DLD1 (cell line): ENCODE results near the gene NCCRP1.

Experiments
- in situ Hi-C: cut with HindIII; loops from 2 replicates; pipeline ENCODE4 v1.10.0; 2017; ENCODE audit warnings: low sequenced_read_pairs

Gene NCCRP1

DNA sequence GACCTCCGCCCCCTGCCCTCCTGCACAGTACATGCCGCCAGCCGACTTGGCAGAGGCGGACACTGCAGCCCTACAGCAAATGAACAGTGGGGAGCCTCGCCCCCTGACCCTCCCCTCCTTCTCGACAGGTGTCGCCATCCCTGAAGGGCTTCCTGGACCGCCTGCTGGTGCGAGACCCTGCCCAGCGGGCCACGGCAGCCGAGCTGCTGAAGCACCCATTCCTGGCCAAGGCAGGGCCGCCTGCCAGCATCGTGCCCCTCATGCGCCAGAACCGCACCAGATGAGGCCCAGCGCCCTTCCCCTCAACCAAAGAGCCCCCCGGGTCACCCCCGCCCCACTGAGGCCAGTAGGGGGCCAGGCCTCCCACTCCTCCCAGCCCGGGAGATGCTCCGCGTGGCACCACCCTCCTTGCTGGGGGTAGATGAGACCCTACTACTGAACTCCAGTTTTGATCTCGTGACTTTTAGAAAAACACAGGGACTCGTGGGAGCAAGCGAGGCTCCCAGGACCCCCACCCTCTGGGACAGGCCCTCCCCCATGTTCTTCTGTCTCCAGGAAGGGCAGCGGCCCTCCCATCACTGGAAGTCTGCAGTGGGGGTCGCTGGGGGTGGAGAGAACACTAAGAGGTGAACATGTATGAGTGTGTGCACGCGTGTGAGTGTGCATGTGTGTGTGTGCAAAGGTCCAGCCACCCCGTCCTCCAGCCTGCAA is 18.3 kb upstream of the NCCRP1 start:
- in situ Hi-C loops = no loop called here

DNA sequence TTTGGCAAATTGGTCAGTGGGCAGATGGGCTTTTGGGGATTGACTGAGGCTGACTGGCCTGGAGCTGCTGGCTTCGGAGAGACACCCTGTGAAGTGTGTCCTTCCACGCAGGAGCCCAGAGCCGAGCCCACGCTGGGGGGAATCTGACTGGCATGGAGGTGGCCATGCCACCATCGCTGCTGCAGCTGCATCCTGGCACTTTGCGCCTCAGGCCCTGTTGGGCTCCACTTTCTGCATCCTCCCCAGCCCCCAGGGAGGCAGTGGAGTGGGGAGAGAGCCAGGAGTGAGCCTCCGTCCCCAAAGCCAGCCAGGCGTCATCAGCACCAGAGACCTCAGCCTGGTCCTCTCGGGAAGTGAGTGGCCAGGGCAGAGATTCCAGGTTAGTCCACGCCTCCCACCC is 17.0 kb upstream of the NCCRP1 start:
- in situ Hi-C loops = no loop called here

DNA sequence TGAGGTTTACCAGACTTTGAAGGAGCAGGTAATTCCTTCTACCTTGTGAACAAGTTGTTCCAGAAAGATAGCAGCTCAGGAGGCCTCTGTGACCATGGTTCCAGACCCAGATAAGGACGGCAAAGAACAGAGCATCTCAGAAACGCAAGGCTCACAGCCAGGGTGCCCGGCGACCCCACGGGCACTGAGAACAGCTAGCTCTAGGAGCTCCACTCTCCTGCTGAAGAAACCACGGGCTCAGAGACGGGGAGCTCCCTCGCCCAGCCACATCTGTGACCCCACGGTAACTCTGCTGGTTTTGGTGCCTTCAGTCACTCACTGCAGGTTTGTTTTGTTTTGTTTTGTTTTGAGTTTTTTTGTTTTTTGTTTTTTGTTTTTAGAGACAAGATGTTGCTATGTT is 16.0 kb upstream of the NCCRP1 start:
- in situ Hi-C loops = no loop called here

DNA sequence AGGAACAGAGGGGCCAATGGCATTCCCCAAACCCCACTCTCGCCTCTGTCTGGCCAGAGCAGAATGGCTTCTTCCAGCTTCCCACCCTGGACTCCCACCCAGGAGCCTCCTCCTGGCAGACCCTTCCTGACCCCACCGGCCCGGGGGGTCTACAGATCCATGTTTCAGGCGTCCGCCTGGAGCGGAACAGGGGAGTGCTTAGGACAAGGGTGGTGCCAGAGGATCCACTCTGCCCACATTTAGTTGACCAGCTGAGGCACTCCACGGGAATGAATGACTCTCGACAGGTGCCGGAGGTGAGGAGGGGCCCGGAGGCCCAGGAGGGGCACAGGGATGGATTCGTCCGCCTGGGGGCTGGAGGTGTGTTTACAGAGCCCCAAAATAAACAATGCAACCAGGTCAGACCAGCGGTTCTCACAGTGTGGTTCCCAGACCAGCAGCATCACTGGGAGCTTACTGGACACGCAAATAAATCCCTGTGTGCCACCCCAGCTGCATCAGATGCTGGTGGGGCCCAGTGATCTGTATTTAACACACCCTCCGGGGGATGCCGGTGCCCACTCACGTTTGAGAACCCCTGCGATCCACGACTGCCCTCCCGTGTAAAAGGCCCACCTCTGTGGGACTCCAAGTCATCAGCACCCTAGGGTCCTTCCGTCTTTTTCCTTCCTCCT is 15.1 kb upstream of the NCCRP1 start:
- in situ Hi-C loops = no loop called here

DNA sequence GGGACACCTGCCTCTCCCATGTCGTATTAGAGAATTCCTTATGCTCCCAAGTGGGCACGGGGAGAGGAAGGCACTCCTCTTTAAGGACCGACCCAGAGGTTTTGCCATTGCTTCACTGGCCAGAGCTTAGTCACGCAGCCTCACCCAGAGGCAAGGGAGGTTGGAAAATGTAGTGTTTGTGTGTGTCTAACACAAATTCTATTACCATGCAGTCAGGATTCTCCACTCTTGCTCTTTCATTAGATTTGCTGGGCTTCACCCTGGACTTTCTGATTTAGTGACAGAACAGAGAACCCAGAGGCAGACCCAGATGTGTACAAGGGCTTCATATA is 14.6 kb upstream of the NCCRP1 start:
- in situ Hi-C loops = no loop called here

DNA sequence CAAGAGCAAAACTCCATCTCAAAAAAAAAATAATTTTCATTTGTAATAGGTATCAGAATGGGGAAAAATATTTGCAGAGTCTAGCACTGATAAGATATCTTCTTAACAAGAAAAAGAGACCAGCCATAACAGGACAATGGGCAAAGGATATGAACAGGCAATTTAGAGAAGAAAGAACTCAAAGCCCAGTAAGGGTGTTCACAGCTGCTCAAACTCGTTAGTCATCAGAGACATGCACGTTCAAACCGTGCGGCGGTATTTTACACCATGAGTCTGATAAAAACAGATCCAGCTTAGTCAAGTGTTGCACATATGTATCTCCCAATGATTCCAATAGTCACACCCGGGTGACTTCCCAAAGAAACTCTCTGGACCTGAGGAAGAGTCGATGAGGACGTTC is 13.7 kb upstream of the NCCRP1 start:
- in situ Hi-C loops = no loop called here

DNA sequence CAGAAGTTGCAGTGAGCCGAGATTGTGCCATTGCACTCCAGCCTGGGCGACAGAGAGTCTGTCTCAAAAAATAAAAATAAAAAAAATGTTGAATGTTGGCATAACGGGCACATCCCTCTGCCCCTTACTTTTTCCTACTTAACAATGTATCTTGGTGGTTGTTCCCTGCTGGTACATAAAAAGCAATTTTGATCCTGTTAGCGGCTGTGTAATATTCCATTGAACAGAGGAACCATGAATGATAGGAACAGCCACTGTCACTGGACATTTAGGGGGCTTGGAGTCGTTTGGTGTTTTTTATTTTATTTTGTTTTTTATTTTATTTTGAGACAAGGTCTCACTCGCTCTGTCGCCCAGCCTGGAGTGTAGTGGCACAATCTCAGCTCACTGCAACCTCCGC is 10.4 kb upstream of the NCCRP1 start:
- in situ Hi-C loops = no loop called here

DNA sequence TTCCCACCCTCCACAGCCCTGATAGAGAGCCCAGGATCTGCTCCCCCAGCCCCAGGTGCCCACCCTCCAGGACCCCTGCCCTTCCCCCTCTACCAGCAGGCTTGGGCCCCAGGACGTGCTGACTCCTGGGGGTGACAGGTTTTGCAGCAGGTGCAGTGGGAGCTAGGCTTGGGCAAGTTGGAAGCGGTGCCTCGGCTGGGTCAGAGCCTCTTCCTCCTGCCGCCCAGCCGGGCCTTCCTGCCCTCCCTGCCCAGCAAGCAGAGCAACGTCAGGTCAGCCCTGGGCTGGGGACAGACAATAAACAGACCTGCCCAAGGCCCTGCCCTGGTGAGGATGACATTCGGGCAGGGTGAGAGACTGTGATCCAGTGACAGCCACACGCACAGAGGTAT is 9.2 kb upstream of the NCCRP1 start:
- in situ Hi-C loops = no loop called here

DNA sequence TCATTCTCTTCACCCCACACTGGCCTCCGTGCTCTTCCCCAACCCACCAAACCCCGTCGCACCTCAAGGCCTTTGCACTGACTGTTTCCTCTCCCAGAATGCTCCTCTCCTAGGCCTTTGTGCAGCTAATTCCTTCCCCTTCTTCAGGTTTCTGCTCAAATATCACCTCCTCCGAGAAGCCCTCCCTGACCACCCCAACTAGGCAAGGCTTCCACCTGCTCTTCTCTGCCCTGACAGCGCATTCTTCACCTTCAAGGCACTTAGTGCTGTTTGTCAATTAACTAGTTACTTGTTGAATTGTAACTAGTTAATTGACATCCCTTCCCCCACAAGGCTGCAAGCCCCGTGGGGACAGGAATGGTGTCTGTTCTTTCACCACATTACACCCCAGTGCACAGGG is 7.8 kb upstream of the NCCRP1 start:
- in situ Hi-C loops = no loop called here

DNA sequence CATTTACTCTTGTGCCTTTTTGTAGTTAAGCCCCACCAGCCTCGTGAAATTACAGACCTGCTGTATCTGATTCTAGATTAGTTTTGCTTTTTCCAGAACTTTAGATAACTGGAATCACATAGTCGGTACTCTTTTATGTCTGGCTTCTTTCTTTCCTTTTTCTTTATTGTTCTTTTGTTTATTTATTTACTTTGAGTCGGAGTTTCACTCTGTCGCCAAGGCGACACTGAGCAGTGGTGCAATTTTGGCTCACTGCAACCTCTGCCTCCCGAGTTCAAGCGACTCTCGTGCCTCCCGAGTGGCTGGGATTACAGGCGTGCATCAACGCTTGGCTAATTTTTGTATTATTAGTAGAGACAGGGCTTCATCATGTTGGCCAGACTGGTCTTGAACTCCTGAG is 6.0 kb upstream of the NCCRP1 start:
- in situ Hi-C loops = no loop called here

DNA sequence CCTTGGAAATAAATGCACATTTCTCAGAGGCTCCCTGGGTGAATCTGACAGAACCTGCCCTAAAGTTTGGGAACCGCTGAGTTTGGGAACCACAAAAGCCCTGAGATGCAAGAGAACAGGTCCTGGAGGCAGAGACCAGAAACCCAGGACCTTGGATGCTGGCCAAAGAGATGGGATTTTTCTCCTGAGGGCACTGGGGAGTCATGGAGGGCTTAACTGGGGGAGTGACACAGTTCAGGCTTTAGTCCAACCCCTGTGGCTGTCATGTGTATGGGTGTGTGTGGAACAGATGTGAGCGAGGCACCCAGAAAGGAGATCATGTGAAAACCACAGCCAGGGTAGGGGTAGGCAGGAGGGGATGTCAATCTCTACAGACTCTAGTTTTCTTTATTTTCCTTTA is 3.9 kb upstream of the NCCRP1 start:
- in situ Hi-C loops = no loop called here

DNA sequence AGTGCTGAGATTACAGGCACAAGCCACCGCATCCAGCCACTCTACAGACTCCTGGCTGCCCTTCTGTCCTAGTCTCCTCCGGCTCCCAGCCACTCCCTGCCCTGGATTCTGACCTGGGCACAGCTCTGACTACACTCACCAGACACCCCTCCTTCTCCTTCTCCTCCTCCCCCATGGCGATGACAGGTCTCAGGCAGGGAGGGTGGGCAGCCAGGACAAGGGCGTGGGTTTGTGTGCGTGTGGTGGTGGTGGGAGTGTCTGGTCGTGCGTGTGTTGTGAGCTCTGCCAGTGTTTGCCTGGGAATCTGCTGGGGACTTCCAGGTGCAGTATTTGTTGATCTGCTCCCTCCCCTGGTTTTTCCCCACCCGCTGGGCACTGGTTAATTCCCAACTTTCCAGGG is 3.0 kb upstream of the NCCRP1 start:
- in situ Hi-C loops = no loop called here

DNA sequence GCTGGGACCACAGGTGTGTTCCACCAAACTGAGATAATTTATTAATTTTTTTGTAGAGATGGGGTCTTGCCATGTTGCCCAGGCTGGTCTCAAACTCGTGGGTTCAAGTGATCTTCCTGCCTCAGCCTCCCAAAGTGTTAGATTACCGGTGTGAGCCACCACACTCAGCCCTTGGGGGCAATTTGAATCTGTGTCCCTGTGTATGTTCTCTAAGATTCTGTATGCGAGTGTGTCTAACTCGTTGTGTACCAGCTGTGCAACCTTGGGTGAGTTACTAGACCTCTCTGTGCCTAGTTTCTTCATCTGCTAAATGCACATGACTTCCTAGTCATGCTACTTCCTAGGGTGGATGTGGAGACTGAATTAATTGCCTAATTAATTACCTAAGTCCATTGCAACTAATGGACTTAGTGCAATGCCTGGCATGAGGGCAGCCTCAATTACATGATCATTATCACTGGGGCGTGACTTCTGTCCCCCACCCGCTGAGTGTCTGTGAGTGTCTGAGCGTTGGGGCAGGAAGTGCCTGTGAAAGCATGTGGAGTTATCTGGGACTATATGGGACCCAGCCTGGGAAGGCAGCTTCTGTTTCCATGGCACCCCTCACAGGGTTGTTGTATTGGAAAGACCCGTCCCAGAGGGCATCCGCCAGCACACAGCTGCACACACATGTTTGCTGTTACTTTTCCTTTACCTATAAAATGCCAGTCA is 1.8 kb upstream of the NCCRP1 start:
- in situ Hi-C loops = no loop called here

DNA sequence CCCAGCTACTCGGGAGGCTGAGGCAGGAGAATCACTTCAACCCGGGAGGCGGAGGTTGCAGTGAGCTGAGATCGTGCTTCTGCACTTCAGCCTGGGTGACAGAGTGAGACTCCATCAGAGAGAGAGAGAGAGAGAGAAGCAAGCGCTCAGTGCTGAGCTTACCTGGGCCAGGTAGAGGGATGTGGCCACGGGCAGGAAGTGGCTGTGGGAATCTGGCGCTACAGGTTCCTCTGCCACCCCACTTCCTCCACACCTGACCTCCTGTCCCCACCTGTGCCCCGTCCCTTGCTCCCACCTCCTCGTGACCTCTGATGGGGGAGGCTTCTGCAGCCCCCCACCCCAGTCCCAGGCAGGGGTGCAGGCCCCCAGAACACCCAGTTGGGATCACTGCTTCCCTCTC is 1.0 kb upstream of the NCCRP1 start:
- in situ Hi-C loops = no loop called here

DNA sequence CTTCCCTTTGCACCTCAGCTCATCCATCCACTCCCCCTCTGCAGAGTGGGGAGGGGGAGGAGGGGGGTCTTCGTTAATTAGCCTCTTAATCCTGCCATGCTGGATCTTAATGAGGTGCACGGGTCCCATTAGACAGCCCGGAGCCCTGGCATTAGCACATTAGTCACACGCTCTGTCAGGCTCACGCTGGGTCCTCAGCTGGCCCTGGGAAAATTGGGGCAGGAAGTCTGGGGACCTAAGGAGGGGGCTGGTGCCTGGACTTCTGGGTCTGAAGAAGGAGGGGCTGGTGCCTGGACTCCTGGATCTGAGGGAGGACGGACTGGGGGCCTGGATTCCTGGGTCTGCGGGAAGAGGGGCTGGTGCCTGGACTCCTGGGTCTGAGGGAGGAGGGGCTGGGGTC is 444 bp upstream of the NCCRP1 start:
- in situ Hi-C loops = no loop called here

DNA sequence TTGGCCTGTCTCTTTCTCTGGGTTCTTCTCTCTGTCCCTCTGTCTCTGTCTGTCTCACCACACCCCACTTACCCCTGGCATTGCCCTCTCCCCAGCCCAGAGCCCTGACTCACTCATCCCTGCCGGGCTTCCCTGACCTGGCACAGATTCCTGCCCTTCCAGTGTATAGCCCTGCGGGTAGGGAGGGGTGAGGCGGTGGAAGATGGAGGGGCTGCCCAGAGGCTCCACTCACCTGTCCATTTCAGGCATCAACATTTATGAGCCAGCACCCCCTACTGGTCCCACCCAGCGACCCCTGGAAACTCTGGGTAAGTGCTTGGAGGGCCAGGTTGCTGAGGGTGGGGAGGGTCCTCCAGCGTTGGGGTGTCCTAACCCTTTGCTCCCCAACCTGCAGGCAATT is 1.0 kb downstream of the NCCRP1 start:
- in situ Hi-C loops = no loop called here

DNA sequence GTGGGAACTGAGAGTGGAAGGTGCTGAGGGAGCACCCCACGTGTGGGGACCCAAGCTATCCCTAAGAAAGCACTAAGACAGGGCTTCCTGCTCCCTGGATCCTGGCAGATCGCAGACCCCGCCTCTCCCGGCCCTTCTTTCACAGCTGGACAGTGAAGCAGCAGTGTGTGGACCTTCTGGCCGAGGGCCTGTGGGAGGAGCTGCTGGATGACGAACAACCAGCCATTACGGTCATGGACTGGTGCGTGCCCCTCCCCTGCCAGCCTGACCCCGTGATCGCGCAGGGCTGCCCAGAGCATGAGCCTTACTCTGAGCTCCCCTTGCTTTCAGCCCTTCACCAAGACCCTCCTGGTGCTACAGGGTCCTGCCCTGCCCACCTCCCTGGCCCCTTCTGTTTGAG is 2.3 kb downstream of the NCCRP1 start:
- in situ Hi-C loops = no loop called here

DNA sequence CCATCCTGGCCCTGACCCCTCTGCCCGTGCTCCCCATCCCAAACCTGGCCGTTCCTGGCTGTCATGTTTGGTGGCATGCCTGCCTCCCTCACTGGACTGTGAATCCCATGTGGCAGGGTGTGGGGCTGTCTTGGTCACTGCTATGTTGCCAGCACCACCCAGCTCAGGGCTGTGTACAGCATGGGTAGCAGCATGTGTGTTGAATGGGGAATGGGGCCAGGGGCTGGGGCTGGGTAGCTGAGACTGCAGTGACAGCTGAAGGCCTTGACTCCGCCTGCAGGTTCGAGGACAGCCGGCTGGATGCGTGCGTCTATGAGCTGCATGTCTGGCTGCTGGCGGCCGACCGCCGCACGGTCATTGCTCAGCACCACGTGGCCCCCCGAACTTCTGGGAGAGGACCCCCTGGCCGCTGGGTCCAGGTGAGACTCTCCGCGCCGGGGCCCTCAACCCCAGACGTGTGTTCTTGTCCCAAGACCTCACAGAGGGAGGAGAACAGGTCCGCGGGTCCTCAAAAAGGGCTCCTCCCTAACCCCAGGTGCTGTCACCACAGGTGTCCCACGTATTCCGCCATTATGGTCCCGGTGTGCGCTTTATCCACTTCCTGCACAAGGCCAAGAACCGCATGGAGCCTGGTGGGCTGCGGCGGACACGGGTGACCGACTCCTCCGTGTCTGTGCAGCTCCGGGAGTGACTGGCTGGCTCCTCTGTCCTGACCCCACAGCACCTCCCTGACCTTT is 3.5 kb downstream of the NCCRP1 start:
- in situ Hi-C loops = no loop called here

DNA sequence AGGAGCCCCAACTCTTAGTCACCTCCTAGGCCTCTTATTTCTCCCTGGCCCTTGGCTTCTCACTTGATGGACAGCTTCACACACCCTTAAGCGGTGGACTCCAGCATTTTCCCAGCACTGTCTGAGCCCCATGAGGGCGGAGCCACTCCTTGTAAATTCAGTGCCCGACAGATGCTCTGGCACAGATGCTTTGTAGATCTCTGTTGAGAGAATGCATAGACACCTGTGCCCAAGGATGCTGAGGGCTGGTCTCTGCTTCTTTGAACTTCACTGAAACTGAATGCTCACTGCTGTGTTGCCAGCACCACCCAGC is 4.0 kb downstream of the NCCRP1 start:
- in situ Hi-C loops = no loop called here

DNA sequence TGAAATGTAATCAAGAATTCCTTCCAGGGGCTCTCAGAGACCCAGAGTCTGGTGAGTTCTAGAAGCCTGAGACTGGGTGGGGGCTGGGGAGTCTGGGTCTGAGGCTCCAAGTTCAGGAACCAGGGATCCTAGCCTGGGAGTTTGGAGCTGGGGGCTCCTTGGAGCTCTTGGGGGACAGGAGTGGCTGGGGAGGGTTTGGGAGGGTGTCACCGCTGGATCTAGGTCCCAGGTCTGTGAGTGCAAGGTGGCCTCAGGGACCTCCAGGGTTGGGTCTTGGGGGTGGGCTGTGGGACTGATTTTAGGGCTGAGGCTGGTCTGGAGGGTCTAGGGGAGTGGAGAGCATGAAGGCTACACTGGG is 6.2 kb downstream of the NCCRP1 start:
- in situ Hi-C loops = no loop called here

DNA sequence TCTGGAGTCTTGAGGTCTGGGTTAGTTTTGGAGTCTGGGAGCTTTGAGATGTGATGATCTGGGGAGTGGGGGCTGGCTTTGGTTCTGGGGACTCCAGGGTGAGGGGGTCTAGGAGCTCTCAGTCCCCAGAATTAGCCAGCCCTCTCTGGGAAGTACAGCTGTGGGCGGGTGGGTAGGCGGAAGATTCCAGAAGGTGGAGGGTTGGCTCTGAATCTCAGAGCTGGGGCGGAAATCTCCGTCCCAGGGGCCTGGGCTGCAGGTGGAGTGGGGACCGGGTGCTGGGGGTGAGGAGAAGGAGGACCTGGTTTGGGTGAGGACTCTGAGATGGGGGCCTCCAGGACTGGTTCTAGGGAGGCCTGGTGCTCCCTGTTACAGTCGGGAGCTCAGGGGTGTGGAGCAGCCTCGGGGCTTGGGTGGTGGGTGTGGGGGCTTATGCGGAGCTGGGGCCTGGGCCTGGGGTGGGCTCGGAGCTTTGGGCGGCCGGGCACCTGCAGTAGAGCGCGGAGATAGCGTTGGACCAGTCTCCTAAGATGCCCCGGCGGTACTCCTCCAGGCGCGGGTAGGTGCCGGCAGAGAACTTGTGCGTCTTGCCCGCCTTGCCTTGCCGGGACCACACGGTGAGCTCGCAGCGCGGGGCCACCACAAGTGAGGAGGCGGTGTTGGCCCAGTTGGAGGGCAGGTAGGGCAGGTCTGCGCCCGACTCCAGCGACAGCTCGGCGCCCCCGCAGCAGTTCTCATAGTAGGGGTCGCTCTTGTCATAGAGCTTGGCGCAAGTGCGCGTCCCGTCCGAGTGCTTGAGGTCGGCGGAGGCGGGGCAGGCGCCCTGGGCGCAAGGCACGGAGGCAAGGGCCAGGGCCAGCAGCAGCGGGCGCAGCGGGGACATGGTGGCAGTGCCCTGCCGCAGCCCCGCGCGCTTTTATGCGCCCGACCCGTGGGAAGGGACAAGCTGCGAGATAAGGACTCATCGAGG is 6.9 kb downstream of the NCCRP1 start, which contains the start of gene SYCN:
Gene SYCN (minus strand): TSS at position 892 of the 970 bp plus-strand sequence. CDS start 9 bp downstream, at position 883.
- in situ Hi-C loops = no loop called here
